ENCODE measurements around the gene SLC9A2. TPM values are rescaled to one million over a fixed set of nuclear protein-coding genes. Genes with fewer than 3 reads are reported as not detected.

Gene SLC9A2
- polyA plus RNA-seq, 3 donors from 2014 or later, result not detected

GRCh38 chr2:102635317-102635716 is 16.0 kb downstream of the SLC9A2 start:
- DNase-seq, result no peak
- Mint-ChIP-seq H3K27ac (no peak overlapping the region), H3K27me3 (ENCODE audit: low read depth in 3 of 3) (peaks cover 0 to 4% (median 0%) of the 10 kb centered on the region in 3 donors), H3K36me3 (no peaks in the 10 kb centered on the region), H3K4me3 (no peak overlapping the region), H3K4me1 (no peaks in the 10 kb centered on the region), H3K9me3 (peaks cover 0 to 2% (median 0%) of the 10 kb centered on the region in 6 donors)

- H3K9me3 Mint-ChIP-seq, result peaks cover 0 to under 1% (median 0%) of the 10 kb centered on the region in 6 donors
- DNase-seq, result no peak
- H3K27me3 Mint-ChIP-seq (ENCODE audit: low read depth in 3 of 3), result peaks cover 0 to 4% (median 4%) of the 10 kb centered on the region in 3 donors
- H3K4me1 Mint-ChIP-seq, result no peaks in the 10 kb centered on the region
- no peak overlapping the region for H3K27ac Mint-ChIP-seq
- H3K36me3 Mint-ChIP-seq, result no peaks in the 10 kb centered on the region
- no peak overlapping the region for H3K4me3 Mint-ChIP-seq
Measured at GRCh38 chr2:102636283-102636907, 17.0 kb downstream of the SLC9A2 start.

- H3K36me3 Mint-ChIP-seq, result no peaks in the 10 kb centered on the region
- H3K4me1 Mint-ChIP-seq, result no peaks in the 10 kb centered on the region
- no peak overlapping the region for H3K27ac Mint-ChIP-seq
- H3K4me3 Mint-ChIP-seq, result no peak overlapping the region
- no peaks in the 10 kb centered on the region for H3K9me3 Mint-ChIP-seq
- no peak for DNase-seq
- peaks cover 0 to 4% (median 4%) of the 10 kb centered on the region in 3 donors for H3K27me3 Mint-ChIP-seq (ENCODE audit: low read depth in 3 of 3)
Measured at GRCh38 chr2:102637358-102637757, 18.0 kb downstream of the SLC9A2 start.

GRCh38 chr2:102639429-102639828 is 20.1 kb downstream of the SLC9A2 start:
- no peak for DNase-seq
- Mint-ChIP-seq H3K4me3 (no peak overlapping the region), H3K4me1 (no peaks in the 10 kb centered on the region), H3K36me3 (no peaks in the 10 kb centered on the region), H3K27me3 (ENCODE audit: low read depth in 3 of 3) (peaks cover 4 to 11% (median 5%) of the 10 kb centered on the region in 3 donors), H3K9me3 (no peaks in the 10 kb centered on the region), H3K27ac (no peak overlapping the region)

GRCh38 chr2:102652126-102652525 is 32.8 kb downstream of the SLC9A2 start:
- Mint-ChIP-seq H3K9me3 (peaks cover 0 to 6% (median 0%) of the 10 kb centered on the region in 6 donors), H3K36me3 (peaks cover 0 to 4% (median 3%) of the 10 kb centered on the region in 3 donors), H3K4me1 (peaks cover 3 to 9% of the 10 kb centered on the region in 2 donors), H3K4me3 (no peak overlapping the region), H3K27ac (no peak overlapping the region), H3K27me3 (ENCODE audit: low read depth in 3 of 3) (peaks cover 6 to 24% (median 6%) of the 10 kb centered on the region in 3 donors)
- DNase-seq, result no peak

GRCh38 chr2:102657770-102658169 is 38.4 kb downstream of the SLC9A2 start:
- peaks cover 0 to 5% (median 5%) of the 10 kb centered on the region in 3 donors for H3K27me3 Mint-ChIP-seq (ENCODE audit: low read depth in 3 of 3)
- H3K36me3 Mint-ChIP-seq, result no peaks in the 10 kb centered on the region
- H3K4me1 Mint-ChIP-seq, result no peaks in the 10 kb centered on the region
- no peak overlapping the region for H3K27ac Mint-ChIP-seq
- no peaks in the 10 kb centered on the region for H3K9me3 Mint-ChIP-seq
- no peak for DNase-seq
- no peak overlapping the region for H3K4me3 Mint-ChIP-seq

GRCh38 chr2:102660070-102660469 is 40.7 kb downstream of the SLC9A2 start:
- H3K27ac Mint-ChIP-seq, result no peak overlapping the region
- no peak for DNase-seq
- peaks cover 0 to 3% (median 0%) of the 10 kb centered on the region in 3 donors for H3K27me3 Mint-ChIP-seq (ENCODE audit: low read depth in 3 of 3)
- no peaks in the 10 kb centered on the region for H3K4me1 Mint-ChIP-seq
- no peaks in the 10 kb centered on the region for H3K9me3 Mint-ChIP-seq
- H3K4me3 Mint-ChIP-seq, result no peak overlapping the region
- H3K36me3 Mint-ChIP-seq, result no peaks in the 10 kb centered on the region

- no peak overlapping the region for H3K4me3 Mint-ChIP-seq
- H3K36me3 Mint-ChIP-seq, result no peaks in the 10 kb centered on the region
- no peak for DNase-seq
- no peak overlapping the region for H3K27ac Mint-ChIP-seq
- H3K4me1 Mint-ChIP-seq, result no peaks in the 10 kb centered on the region
- H3K9me3 Mint-ChIP-seq, result no peaks in the 10 kb centered on the region
- H3K27me3 Mint-ChIP-seq (ENCODE audit: low read depth in 3 of 3), result peaks cover 0 to 3% (median 0%) of the 10 kb centered on the region in 3 donors
Measured at GRCh38 chr2:102660574-102660973, 41.2 kb downstream of the SLC9A2 start.

- no peaks in the 10 kb centered on the region for H3K9me3 Mint-ChIP-seq
- no peaks in the 10 kb centered on the region for H3K36me3 Mint-ChIP-seq
- H3K4me3 Mint-ChIP-seq, result no peak overlapping the region
- no peak for DNase-seq
- no peaks in the 10 kb centered on the region for H3K4me1 Mint-ChIP-seq
- H3K27ac Mint-ChIP-seq, result no peak overlapping the region
- H3K27me3 Mint-ChIP-seq (ENCODE audit: low read depth in 3 of 3), result peaks cover 0 to 3% (median 0%) of the 10 kb centered on the region in 3 donors
Measured at GRCh38 chr2:102661846-102662245, 42.5 kb downstream of the SLC9A2 start.

GRCh38 chr2:102662833-102663232 is 43.5 kb downstream of the SLC9A2 start:
- Mint-ChIP-seq H3K4me1 (no peaks in the 10 kb centered on the region), H3K27ac (no peak overlapping the region), H3K27me3 (ENCODE audit: low read depth in 3 of 3) (peaks cover 0 to 3% (median 0%) of the 10 kb centered on the region in 3 donors), H3K36me3 (no peaks in the 10 kb centered on the region), H3K9me3 (no peaks in the 10 kb centered on the region), H3K4me3 (no peak overlapping the region)
- no peak for DNase-seq

GRCh38 chr2:102663381-102663780 is 44.0 kb downstream of the SLC9A2 start:
- H3K4me3 Mint-ChIP-seq, result no peak overlapping the region
- DNase-seq, result no peak
- no peaks in the 10 kb centered on the region for H3K4me1 Mint-ChIP-seq
- no peak overlapping the region for H3K27ac Mint-ChIP-seq
- no peaks in the 10 kb centered on the region for H3K36me3 Mint-ChIP-seq
- H3K27me3 Mint-ChIP-seq (ENCODE audit: low read depth in 3 of 3), result peaks cover 0 to 3% (median 0%) of the 10 kb centered on the region in 3 donors
- H3K9me3 Mint-ChIP-seq, result no peaks in the 10 kb centered on the region

GRCh38 chr2:102664471-102664909 is 45.1 kb downstream of the SLC9A2 start:
- DNase-seq, result no peak
- H3K4me3 Mint-ChIP-seq, result no peak overlapping the region
- no peak overlapping the region for H3K27ac Mint-ChIP-seq

GRCh38 chr2:102667072-102667471 is 47.7 kb downstream of the SLC9A2 start:
- DNase-seq, result no peak
- peaks cover 0 to 2% (median 0%) of the 10 kb centered on the region in 3 donors for H3K27me3 Mint-ChIP-seq (ENCODE audit: low read depth in 3 of 3)
- no peaks in the 10 kb centered on the region for H3K9me3 Mint-ChIP-seq
- H3K36me3 Mint-ChIP-seq, result no peaks in the 10 kb centered on the region
- no peak overlapping the region for H3K4me3 Mint-ChIP-seq
- no peaks in the 10 kb centered on the region for H3K4me1 Mint-ChIP-seq
- no peak overlapping the region for H3K27ac Mint-ChIP-seq

More at GRCh38 chr2:102664471-102664909, 45.1 kb downstream of the SLC9A2 start:
- peaks cover 0 to 3% (median 2%) of the 10 kb centered on the region in 3 donors for H3K27me3 Mint-ChIP-seq (ENCODE audit: low read depth in 3 of 3)
- no peaks in the 10 kb centered on the region for H3K9me3 Mint-ChIP-seq
- no peaks in the 10 kb centered on the region for H3K36me3 Mint-ChIP-seq
- no peaks in the 10 kb centered on the region for H3K4me1 Mint-ChIP-seq

- Mint-ChIP-seq H3K27ac (no peak overlapping the region), H3K27me3 (ENCODE audit: low read depth in 3 of 3) (peaks cover 0 to 4% (median 0%) of the 10 kb centered on the region in 3 donors), H3K4me1 (no peaks in the 10 kb centered on the region), H3K9me3 (no peaks in the 10 kb centered on the region), H3K4me3 (no peak overlapping the region), H3K36me3 (no peaks in the 10 kb centered on the region)
- DNase-seq, result no peak
Measured at GRCh38 chr2:102668171-102668570, 48.8 kb downstream of the SLC9A2 start.

GRCh38 chr2:102669401-102669800 is 50.0 kb downstream of the SLC9A2 start:
- Mint-ChIP-seq H3K27ac (no peak overlapping the region), H3K9me3 (no peaks in the 10 kb centered on the region), H3K4me3 (no peak overlapping the region), H3K27me3 (ENCODE audit: low read depth in 3 of 3) (peaks cover 0 to 4% (median 0%) of the 10 kb centered on the region in 3 donors), H3K36me3 (no peaks in the 10 kb centered on the region), H3K4me1 (no peaks in the 10 kb centered on the region)
- DNase-seq, result no peak
